Mucosa of gallbladder (tissue), 1 donor: ENCODE measurements around the gene PREB. TPM values are rescaled to one million over a fixed set of nuclear protein-coding genes. Genes with fewer than 3 reads are reported as not detected.
A peak's percentile ranks its signal among the peaks of the same experiment; 100 is the strongest.
"Not testable (repeated sequence)": the region's sequence is repeated elsewhere in the genome, so short reads cannot be mapped to it uniquely, and the experiment has no call there.

ENCODE experiments used
- DNase-seq: peaks from one replicate; pipeline ENCODE4 v3.0.0-alpha.2; 2020; ENCODE audit warnings: low spot score
- total RNA-seq: library from RNA; stranded (reverse); gene quantifications from one replicate; pipeline ENCODE4 v1.2.1, GENCODE V29; 2021
- donor health status: DM: no; HTN: no; CAD: no.

The PREB gene
- total RNA-seq, 1 donor from 2014 or later: 51.3 TPM

GRCh38 chr2:27127883-27128667, 6.4 kb downstream of the PREB start:
- DNase-seq: no peak

- DNase-seq: no peak
Measured at GRCh38 chr2:27126252-27126710, 8.2 kb downstream of the PREB start.

- DNase-seq: no peak
Measured at GRCh38 chr2:27125104-27125503, 9.3 kb downstream of the PREB start.

GRCh38 chr2:27123302-27124150, 10.9 kb downstream of the PREB start, which contains the start of gene ABHD1:
TSS of gene ABHD1 (plus strand) at chr2:27123815. CDS start at chr2:27123949, 134 bp downstream.
- peak; percentile 54 for DNase-seq

- DNase-seq: no peak
Measured at GRCh38 chr2:27122791-27123190, 11.6 kb downstream of the PREB start.

GRCh38 chr2:27121906-27122305, 12.5 kb downstream of the PREB start:
- DNase-seq: no peak

- DNase-seq: not testable (repeated sequence)
Measured at GRCh38 chr2:27119330-27119670, 15.1 kb downstream of the PREB start.

- DNase-seq: no peak
Measured at GRCh38 chr2:27118525-27119329, 15.7 kb downstream of the PREB start, which contains the start of gene CGREF1. TSS of gene CGREF1 (minus strand) at chr2:27119128. CDS start at chr2:27104366, 14,762 bp downstream.

GRCh38 chr2:27117995-27118524, 16.4 kb downstream of the PREB start:
- DNase-seq: no peak

- DNase-seq: no peak
Measured at GRCh38 chr2:27115519-27115918, 18.9 kb downstream of the PREB start.

- DNase-seq: not testable (repeated sequence)
Measured at GRCh38 chr2:27111392-27112078, 22.9 kb downstream of the PREB start.

GRCh38 chr2:27110603-27111352, 23.7 kb downstream of the PREB start:
- DNase-seq: not testable (repeated sequence)

- no peak for DNase-seq
Measured at GRCh38 chr2:27109083-27109482, 25.4 kb downstream of the PREB start.

GRCh38 chr2:27108221-27108620, 26.2 kb downstream of the PREB start:
- no peak for DNase-seq

GRCh38 chr2:27105981-27106380, 28.5 kb downstream of the PREB start:
- DNase-seq: no peak

GRCh38 chr2:27102329-27102728, 32.1 kb downstream of the PREB start:
- DNase-seq: no peak

- no peak for DNase-seq
Measured at GRCh38 chr2:27100036-27100435, 34.4 kb downstream of the PREB start.

GRCh38 chr2:27099334-27099955, 35.0 kb downstream of the PREB start:
- no peak for DNase-seq

GRCh38 chr2:27097341-27097740, 37.1 kb downstream of the PREB start:
- DNase-seq: no peak
